GM21526 (cell line): ENCODE measurements around the gene FAM163A.
"Not testable (repeated sequence)": the region's sequence is repeated elsewhere in the genome, so short reads cannot be mapped to it uniquely, and the experiment has no call there.

Experiments
- ATAC-seq: cut with Tn5 transposase; IDR thresholded peaks from one replicate; pipeline ENCODE4 v1.9.1; 2021; ENCODE audit warnings: moderate library complexity; ENCODE audit not compliant: unreplicated experiment, low FRiP score

The FAM163A gene

DNA sequence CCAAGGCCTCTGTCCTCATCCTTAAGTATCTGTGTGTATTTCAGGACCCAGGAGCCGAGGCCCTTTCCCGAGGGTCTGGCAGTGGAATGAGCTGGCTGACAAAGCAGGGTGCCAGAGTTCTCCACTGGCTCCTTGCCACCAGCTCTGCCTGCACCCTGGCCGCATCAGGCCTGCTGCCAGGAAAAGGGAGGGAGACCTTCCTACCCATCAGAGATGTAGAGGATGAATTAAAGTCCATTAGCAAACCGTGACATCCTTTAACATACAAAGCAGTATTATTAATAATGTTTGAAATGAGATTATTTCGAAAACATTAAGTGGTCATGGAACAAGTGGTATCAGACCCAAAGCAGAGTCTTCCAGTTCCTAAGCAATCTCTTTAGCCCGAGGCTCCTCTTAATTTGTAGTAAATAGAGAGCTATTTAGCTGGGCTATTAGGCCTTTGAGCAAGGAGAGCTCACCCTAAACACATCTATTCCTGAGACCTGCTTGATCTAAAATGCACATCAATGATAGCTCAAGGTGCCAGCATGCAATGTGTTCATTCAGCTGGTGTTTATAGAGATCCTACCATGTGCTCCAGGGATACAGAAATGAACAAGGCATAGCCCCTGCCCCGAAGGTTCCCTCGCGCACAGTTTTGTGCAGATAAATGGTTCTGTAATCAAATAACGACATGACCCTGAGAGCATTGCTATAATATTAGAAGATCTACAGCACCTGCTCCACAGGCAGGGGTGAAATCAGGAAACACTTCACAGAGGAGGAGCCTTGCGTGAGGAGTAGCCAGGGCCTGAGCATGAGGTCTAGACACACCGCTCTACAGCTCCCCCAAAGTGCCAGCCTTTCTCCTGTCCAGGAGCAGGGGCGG, 44.0 kb downstream of the FAM163A start:
- ATAC-seq: no peak

DNA sequence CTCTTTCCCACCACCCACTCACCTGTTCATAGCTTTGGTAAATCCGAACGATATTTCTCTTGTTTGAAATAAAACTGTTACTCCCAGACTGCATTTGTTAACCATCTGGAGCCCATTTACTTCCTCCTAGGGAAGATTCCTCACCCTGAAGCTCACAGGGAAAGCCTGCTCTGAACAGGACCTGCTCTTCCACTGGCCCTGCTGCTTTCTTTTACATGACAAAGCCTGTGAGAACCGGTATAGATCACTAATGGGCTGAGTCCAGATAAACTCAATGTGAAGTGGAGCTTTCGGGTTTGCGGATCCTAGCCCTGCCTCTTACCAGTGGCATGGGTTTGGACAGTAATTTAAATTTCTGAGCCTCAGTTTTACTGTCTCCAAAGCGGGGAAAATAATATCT, 45.2 kb downstream of the FAM163A start:
- no peak for ATAC-seq

DNA sequence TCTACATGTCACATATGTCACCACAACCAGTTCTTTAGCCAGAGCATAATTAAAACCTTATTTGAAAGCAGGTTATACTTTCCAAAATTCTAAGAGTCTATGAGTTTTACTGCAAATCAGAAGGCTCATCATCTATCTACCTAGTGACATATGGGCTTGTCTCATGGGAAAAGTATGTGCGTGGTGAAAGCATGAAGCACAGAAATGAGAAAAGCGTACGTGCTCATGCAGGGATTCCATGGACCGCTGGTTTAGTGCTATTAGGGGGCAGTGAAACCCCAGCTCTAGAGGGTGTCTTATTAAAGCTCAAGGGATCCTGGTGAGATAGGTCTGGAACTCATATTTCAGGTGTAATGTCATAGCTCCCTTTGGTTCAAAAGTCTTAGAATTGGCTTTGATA, 50.2 kb downstream of the FAM163A start:
- ATAC-seq: no peak

DNA sequence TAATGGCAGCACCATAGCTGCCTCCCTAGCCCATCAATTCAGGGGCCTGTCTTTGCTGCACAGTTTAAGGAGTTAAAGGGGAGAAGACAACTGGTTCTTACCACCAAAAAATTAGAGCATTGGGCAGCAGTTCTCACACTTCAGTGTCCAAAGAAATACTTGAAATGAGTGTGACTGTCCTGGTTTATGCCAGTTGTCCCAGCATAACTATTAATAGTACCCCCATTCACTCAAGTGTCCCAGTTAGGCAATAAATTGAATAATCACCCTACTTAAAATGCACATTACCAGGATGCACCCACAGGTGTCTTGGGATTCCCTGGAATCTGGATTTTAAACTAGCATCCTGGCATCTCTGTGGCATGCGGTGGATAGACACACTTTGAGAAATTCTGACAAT, 51.1 kb downstream of the FAM163A start:
- no peak for ATAC-seq

DNA sequence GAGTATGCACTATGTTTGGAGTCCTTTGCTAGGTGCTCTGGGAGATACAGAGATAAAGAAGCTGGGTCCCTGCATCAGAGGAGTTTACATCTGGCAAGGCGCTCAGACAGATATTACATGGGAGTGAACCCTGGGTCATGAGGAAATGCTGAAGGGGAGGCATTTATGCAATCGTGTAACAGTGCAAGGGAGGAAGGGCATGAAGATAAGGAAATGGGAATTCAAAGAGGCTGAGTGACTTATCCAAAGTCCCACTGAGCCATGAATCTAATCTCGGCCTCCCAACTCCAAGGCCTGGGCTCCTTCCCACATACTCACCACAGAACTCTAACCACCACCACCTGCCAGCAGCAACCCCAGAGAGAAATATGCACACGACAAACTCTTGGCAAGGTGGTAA, 51.6 kb downstream of the FAM163A start:
- ATAC-seq: no peak

DNA sequence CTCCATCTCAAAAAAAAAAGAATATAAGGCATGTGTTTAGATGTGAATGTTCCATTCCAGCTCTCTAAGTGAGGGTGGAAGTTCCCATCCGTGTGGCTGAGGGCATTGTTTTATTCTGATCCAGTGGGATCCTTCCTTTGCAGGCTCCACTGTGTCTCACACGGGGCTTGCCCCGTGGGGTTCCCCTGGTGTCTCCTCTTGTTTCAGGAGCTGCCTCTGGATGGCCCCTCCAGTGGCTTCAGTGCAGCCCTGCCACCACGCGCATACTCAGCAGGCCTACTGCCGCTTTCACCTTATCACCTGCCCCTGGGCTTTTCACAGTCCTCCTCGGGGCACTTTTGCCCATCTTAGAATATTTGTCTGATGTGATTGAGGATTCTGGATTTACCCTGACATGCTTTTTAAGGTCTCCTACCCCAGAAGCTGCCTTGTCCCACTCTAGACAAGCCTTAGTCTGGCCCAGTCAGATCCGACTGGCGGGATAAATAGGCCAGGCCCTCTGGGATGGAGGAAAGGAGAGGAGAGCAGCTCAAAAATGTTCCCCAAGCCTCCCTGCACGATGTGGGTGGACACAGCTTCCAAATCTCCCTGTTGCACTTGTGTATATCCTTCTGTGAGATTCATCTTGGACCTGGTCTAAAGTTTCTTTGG, 55.2 kb downstream of the FAM163A start:
- ATAC-seq: no peak

DNA sequence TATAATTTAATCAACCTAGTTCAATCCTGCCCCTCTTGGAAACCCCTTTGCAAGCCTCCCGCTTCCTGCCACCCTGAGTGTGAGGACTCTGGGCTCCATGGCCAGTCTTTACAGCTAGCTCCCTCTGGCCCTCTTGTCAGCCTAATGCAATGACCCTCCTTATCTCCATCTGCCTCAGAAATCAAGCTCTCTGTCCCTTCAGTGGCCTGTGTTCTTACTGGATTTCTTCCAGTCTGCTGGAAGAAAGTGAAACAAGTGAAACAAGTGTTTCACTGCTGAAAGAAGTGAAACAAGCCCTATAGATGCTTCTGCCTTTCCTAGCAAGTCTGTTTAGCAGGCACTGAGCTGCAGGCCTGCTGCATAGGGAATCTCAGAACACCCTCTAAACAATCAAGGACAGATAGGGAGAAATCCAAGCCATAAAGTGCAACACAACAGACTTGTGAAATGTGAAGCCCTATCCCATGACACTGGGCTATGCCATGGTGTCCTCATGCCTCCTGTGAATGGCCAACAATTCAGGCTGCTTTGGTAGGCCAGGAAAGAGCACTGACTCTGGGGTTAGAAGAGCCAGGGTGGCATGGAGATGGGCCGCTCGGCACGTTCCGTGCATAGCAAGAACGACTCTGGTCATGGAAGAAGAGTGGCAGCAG, 55.9 kb downstream of the FAM163A start:
- no peak for ATAC-seq

DNA sequence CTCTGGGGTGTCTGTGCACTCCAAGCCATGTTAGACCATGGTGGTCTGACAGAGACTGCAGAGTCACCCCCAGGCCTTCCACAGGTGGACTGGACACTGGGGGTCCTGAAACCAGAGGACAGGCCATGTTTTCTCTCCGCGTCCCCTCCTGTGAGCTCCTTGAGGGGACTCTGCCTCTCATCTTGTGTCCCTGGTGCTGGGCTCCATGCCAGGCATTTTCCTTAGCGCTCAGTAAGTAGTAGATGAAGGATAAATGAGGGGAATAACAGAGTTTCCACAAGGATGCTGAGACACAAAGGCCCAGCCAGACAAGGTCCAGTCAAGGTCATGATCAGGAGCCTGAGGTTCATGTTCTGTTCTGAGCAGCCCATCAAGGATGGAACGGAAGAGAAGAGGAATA, 57.4 kb downstream of the FAM163A start:
- no peak for ATAC-seq

DNA sequence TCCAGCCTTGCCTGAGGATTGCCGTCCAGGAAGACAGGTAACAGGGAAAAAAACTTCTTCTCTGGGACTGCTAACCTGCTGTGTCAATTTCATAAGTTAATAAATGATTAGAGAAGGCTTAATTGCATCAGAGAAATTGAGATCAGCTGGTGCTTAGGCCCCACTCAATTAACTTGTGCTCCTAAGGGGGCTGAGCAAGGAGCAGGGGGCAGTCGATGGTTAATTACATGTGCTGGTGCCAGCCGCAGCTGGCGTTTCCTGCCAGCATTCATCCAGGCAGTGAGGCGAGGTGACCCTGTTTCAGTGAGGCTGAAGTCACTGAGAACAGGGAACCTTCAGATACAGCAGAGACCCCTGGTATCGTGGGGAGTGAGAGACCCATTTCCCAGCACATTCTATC, 60.0 kb downstream of the FAM163A start:
- ATAC-seq: no peak

DNA sequence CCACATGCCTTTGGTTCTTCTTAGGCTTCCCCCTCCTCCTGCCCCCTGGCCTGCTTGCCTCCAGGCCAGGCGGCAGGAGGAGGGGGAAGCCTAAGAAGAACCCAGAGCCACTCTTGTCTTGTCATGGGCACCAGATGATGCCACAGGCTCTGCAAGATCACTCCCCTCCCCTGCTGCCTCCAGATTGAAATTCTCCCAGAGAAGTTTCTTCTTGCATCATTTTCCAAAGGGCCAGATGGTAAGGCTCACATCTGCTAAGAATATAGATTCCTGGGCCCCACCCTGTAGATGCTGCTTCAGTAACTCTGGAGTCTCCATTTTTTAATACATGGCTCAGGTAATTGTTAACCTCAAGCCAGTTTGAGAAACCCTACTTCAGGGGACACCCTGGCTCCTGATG, 60.8 kb downstream of the FAM163A start:
- no peak for ATAC-seq

DNA sequence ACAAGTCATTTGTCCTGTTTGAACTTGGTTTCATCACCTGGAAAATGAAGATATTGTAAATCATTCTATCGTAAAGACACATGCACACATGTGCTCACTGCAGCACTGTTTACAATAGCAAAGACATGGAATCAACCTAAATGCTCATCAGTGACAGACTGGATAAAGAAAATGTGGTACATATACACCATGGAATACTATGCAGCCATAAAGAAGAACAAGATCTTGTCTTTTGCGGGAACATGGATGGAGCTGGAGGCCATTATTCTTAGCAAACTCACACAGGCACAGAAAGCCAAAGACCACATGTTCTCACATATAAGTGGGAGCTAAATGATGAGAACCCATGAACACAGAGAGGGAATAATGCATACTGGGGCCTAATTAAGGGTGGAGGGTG, 61.3 kb downstream of the FAM163A start:
- not testable (repeated sequence) for ATAC-seq

DNA sequence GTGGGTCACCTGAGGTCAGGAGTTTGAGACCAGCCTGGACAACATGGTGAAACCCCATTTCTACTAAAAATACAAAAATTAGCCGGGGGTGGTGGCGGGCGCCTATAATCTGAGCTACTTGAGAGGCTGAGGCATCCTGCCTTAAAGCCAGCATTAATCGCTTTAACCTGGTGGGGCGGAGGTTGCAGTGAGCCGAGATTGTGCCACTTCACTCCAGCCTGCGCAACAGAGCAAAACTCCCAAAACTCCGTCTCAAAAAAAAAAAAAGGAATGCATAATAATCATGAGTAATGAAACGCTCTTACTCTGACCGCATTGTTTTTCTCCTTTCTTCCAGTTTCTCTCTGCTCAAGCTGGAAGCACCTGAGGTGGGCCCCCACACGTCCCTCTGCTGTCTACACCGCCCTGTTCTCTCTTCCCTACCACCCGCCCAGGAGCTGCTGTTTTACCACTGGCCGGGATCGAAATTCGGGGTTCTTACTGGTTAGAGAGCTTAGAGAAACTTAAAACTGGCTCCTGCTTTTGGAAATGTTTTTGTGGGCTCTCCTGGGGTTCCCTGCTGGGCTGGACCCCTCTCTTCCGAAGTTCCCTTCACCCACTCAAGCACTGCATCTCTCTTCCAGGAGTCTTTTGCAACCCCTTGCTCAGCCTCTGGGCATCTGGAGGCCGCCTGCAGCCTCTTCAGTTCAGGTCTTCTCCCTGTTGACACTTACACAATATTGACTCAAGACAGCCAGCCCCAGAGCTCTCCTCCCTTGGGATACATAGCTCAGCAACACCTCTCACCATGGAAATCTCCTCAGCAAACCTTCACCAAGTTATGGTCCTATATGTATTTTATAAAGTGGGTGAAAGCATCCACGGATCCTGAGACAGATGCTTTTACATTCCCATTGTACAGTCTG, 62.5 kb downstream of the FAM163A start:
- ATAC-seq: no peak

DNA sequence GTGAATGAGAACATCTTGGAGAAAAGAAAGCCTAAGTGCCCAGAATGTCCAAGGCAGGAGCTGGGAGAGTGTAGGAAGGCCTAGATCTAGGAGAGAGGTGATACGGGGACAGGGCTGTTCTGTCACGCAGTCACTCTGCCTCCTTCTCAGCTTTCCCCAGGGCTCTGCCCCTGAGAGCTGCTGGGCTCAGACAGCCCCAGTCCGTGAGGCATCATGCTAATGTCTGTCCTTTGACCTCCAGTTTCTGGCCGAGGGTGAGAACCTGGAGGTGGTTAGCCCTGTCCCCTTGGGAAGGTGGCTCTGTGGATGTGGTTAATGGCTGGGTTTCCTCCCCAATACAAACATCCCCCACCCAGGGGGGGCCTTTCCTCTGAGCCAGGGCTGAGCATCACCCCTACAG, 63.2 kb downstream of the FAM163A start:
- no peak for ATAC-seq

DNA sequence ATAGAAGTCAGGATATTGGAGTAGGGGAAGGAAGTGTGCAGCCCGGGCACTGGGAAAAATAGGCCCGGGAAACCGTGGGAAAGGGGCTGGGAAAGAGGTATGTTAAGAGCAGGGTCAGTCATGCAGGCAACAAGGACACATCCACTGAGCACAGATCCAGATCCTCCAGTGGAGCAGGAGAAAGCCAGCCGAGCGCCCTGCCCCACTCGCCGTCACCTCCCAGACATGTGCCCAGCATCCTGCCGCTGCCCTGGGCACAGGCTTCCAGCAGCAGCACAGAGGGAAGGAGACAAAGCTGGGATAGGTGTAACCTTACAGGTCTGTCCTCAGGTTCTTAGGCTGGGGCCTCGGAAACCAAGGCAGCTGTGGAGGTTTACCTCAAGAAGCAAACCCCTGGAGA, 64.2 kb downstream of the FAM163A start:
- no peak for ATAC-seq

DNA sequence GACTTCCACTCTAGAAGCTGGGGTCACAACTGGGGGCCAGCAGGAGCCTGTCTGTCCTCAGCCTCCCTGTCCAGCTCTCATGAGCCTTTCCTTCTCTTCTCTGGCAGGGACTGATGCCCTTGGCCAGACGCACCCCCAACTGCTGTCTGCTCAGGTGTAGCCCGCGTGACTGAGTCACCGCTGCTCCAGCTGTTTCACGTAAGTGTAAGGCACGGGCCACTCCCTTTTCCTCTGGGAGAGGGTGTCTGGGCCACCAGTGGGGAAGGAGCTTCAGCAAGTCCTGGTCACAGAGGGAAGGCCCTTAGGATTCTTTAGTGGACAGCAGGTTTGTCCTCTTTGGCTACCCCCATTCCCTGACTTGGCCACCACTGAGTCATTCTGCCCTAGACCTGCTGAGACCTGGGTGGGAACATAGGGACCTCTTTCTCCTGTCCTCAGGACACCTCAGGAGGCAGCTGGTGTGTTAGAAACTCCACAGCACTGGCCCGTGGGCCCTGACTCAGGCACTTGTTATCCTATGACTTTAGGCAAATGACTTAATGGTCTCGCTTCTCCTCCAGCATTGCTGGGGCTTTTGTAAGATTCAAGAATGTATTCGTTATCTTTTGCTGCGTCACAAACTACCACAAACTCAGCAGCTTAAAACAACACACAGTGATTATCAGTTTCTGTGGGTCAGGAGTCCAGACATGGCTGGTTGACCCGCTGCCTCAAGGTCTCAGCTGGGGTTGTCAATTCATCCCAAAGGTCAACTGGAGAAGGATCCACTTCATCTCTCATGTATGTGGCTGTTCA, 64.8 kb downstream of the FAM163A start:
- no peak for ATAC-seq

DNA sequence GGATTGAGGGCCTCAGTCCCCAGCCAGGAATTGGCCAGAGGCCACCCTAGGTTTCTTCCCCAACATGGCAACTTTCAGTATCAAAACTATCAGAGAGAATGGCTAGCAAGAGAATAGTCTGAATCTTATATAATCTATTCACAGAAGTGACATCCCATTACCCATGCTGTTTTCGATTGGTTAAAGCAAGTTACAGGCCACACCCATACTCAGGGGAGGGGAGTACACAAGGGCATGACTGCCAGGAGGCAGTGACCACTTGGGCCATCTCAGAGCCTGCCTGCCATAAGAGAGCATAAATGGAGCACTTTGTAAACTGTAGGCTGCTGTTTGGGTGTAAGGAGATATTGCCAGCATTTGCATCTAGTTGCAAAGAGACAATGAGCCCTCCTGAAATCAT, 65.4 kb downstream of the FAM163A start:
- ATAC-seq: no peak

DNA sequence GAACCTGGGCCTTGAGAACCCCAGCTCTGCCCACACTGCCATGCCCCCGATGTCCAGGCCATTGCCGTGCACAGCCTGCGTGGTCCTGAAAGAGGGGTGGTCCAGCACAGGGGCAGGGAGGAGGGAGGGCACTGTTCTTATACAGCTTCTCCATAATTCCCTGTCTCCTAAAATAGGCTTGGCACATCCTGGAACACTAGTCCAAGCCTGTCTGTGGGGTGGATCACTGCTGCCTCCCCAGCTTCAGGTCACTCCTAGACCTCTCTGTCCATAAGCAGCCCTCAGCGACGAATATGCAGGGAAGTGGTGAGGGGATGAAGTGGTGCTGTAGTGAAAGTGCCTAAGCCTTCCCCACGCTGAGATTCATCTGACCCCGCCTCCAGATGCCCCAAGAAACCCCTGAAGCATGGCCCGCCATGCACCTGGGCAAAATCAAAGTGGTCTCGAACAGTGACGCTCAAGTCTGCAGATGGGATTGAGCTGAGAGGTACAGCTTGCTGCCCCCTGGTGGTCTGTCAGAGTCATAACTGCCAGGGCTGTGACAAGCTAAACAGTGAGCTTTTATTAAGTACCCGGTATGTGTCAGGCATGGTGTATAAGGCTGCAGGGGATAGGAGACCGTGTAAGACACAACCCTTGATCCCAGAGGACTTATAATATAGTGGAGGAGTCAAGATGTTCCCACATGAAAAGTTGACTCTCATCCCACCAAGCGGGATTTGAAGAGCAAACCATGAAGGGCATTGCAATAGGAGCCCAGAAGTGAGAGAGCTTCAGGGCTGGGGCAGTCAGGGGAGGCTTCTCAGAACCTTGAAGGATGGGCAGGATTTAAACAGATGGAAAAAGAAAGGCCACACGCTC, 66.6 kb downstream of the FAM163A start:
- ATAC-seq: peak; percentile 64

DNA sequence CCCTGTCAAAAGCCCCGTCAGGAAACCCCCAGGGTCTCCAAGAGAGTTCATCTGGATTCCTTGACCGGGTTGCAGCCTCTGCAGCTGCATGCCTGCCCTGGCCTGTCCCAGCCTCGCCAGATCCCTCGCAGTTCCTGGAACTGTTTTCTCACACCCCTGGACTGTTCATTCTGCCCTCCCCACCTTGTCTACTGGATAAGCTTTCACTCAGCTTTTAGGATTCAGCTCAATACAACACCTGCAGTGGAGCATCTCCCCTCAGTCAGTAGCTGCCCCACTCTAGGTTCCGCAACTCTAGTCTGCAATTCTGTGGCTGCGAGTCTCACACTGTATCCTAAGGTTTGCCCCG, 67.2 kb downstream of the FAM163A start:
- no peak for ATAC-seq
